H1 (cell line): ENCODE results near the gene QSER1. TPM values are rescaled to one million over a fixed set of nuclear protein-coding genes. Genes with fewer than 3 reads are reported as not detected.

ENCODE experiments used
- CTCF ChIA-PET: fragments of 300-600 bp; sonication (Branson Sonifier 250); formaldehyde crosslinking; loops from one replicate; lab custom pipeline; 2021; ENCODE audit not compliant: partially characterized antibody; lab: Charles Lee
- POLR2A ChIA-PET: fragments of 300-600 bp; sonication (Branson Sonifier 250); formaldehyde crosslinking; loops from one replicate; lab custom pipeline; 2021; ENCODE audit warnings: inconsistent platforms; ENCODE audit not compliant: partially characterized antibody; lab: Charles Lee
- DNase-seq, 2 experiments: peaks; one replicate each; pipeline versions ENCODE4 v3.0.0 to v3.0.0-alpha.2; 2010 to 2022; ENCODE audit warnings: low spot score in 2 of 2, low read depth in 1 of 2, mixed read lengths in 1 of 2
- FAIRE-seq: peaks from 2 replicates; lab custom pipeline; 2011; peaks lifted over from hg19 to GRCh38; lab: Jason Lieb, UNC
- H2AFZ ChIP-seq: 2 replicates; pipeline ENCODE4 v1.8.1; 2012; ENCODE audit warnings: low read length, inconsistent platforms
- H2AK5ac ChIP-seq: 2 replicates; pipeline ENCODE4 v1.6.1; 2013; ENCODE audit warnings: low read depth, low read length
- H2BK120ac ChIP-seq: replicated peaks from 2 replicates; pipeline ENCODE3; 2013; ENCODE audit warnings: low read depth, low read length, inconsistent platforms
- H2BK12ac ChIP-seq: 2 replicates; pipeline ENCODE4 v1.6.1; 2013; ENCODE audit warnings: low read depth, low read length
- H2BK15ac ChIP-seq: 2 replicates; pipeline ENCODE4 v1.6.1; 2013; ENCODE audit warnings: low read length
- H2BK20ac ChIP-seq: 2 replicates; pipeline ENCODE4 v1.6.1; 2013; ENCODE audit warnings: low read length
- H2BK5ac ChIP-seq: 2 replicates; pipeline ENCODE4 v1.6.1; 2013; ENCODE audit warnings: low read depth, low read length
- H3K14ac ChIP-seq: 2 replicates; pipeline ENCODE4 v1.6.1; 2013; ENCODE audit warnings: inconsistent platforms; ENCODE audit not compliant: insufficient read length
- H3K18ac ChIP-seq: 2 replicates; pipeline ENCODE4 v1.6.1; 2013; ENCODE audit warnings: low read length; ENCODE audit errors: extremely low read depth
- H3K23ac ChIP-seq: 2 replicates; pipeline ENCODE4 v1.6.1; 2013; ENCODE audit warnings: inconsistent platforms; ENCODE audit not compliant: insufficient read length
- H3K23me2 ChIP-seq: 2 replicates; pipeline ENCODE4 v1.6.1; 2013; ENCODE audit warnings: low read depth, low read length
- H3K27ac ChIP-seq: 2 replicates; pipeline ENCODE4 v1.6.1; 2011; ENCODE audit warnings: low read depth, low read length, inconsistent platforms
- H3K27me3 ChIP-seq, 4 experiments: replicated peaks in 1 of 4; 1 replicate in 1 of 4; 2 replicates in 3 of 4; pipeline versions ENCODE4 v1.6.1 to v1.8.1; 2011 to 2013; ENCODE audit warnings: low read length in 3 of 4, mild to moderate bottlenecking in 3 of 4, inconsistent platforms in 2 of 4, mixed read lengths in 2 of 4, moderate library complexity in 1 of 4; ENCODE audit not compliant: control insufficient read depth in 3 of 4, insufficient read depth in 3 of 4; ENCODE audit errors: extremely low read depth in 1 of 4
- H3K36me3 ChIP-seq, 4 experiments: 2 replicates each; pipeline versions ENCODE4 v1.6.1 to v1.8.1; 2011 to 2013; ENCODE audit warnings: mild to moderate bottlenecking in 4 of 4, low read length in 3 of 4, moderate library complexity in 2 of 4, control low read depth in 1 of 4, inconsistent platforms in 1 of 4; ENCODE audit not compliant: insufficient read depth in 4 of 4, control insufficient read depth in 2 of 4
- H3K4ac ChIP-seq: replicated peaks from 2 replicates; pipeline ENCODE3; 2013; ENCODE audit warnings: low read length, low read depth, mixed read lengths, inconsistent platforms; ENCODE audit not compliant: insufficient read length
- H3K4me1 ChIP-seq, 4 experiments: replicated peaks in 1 of 4; 1 replicate in 1 of 4; 2 replicates in 3 of 4; pipeline versions ENCODE4 v1.6.1 to v1.8.1; 2011 to 2013; ENCODE audit warnings: low read length in 3 of 4, inconsistent platforms in 2 of 4, mixed read lengths in 1 of 4; ENCODE audit not compliant: insufficient read depth in 4 of 4, control insufficient read depth in 3 of 4
- H3K4me2 ChIP-seq, 2 experiments: 2 replicates each; pipeline versions ENCODE4 v1.6.1 to v1.8.1; 2011 to 2013; ENCODE audit warnings: low read depth in 2 of 2, low read length in 2 of 2, control low read depth in 1 of 2, inconsistent platforms in 1 of 2, mild to moderate bottlenecking in 1 of 2; ENCODE audit not compliant: insufficient read depth in 1 of 2
- H3K4me3 ChIP-seq, 4 experiments: fragments of 200-600, 300-600 bp in 1 of 4; sonication (generic), shearing (Covaris generic), sonication (Bioruptor Twin) in 1 of 4; 2 replicates each; pipeline versions ENCODE4 v1.5.1 to v1.8.1; 2011 to 2016; ENCODE audit warnings: low read length in 4 of 4, low read depth in 3 of 4, control low read depth in 2 of 4, inconsistent platforms in 2 of 4, mild to moderate bottlenecking in 2 of 4, mixed read lengths in 1 of 4, moderate library complexity in 1 of 4; ENCODE audit not compliant: insufficient read depth in 2 of 4; ENCODE audit errors: extremely low read depth in 1 of 4
- H3K56ac ChIP-seq: replicated peaks from 2 replicates; pipeline ENCODE3; 2013; ENCODE audit warnings: low read depth, mild to moderate bottlenecking, mixed read lengths, low read length, inconsistent platforms; ENCODE audit not compliant: insufficient read length
- H3K79me1 ChIP-seq: 2 replicates; pipeline ENCODE4 v1.6.1; 2013; ENCODE audit warnings: low read depth, low read length, control low read depth
- H3K79me2 ChIP-seq, 2 experiments: 2 replicates each; pipeline versions ENCODE4 v1.6.1 to v1.8.1; 2012 to 2013; ENCODE audit warnings: low read length in 2 of 2, mild to moderate bottlenecking in 2 of 2, inconsistent platforms in 1 of 2; ENCODE audit not compliant: insufficient read depth in 2 of 2, control insufficient read depth in 1 of 2
- H3K9ac ChIP-seq, 4 experiments: replicated peaks in 1 of 4; 1 replicate in 1 of 4; 2 replicates in 3 of 4; pipeline versions ENCODE4 v1.6.1 to v1.8.1; 2011 to 2013; ENCODE audit warnings: low read depth in 3 of 4, low read length in 3 of 4, control low read depth in 2 of 4, mild to moderate bottlenecking in 2 of 4, moderate library complexity in 2 of 4, inconsistent platforms in 1 of 4; ENCODE audit errors: extremely low read depth in 1 of 4
- H3K9me3 ChIP-seq, 2 experiments: 2 replicates each; pipeline versions ENCODE4 v1.6.1 to v1.8.1; 2012 to 2013; ENCODE audit warnings: mild to moderate bottlenecking in 2 of 2, moderate library complexity in 2 of 2, control low read depth in 1 of 2, inconsistent platforms in 1 of 2, low read depth in 1 of 2, low read length in 1 of 2, mixed read lengths in 1 of 2; ENCODE audit not compliant: insufficient read depth in 2 of 2
- H4K20me1 ChIP-seq, 2 experiments: replicated peaks in 1 of 2; 2 replicates each; pipeline versions ENCODE3 to v1.8.1; 2011 to 2013; ENCODE audit warnings: inconsistent platforms in 2 of 2, low read length in 2 of 2, mild to moderate bottlenecking in 1 of 2; ENCODE audit not compliant: insufficient read depth in 2 of 2, control insufficient read depth in 1 of 2
- H4K5ac ChIP-seq: 2 replicates; pipeline ENCODE4 v1.6.1; 2013; ENCODE audit warnings: low read length, low read depth, mixed read lengths, inconsistent platforms; ENCODE audit not compliant: insufficient read length
- H4K8ac ChIP-seq: 2 replicates; pipeline ENCODE4 v1.8.0; 2013; ENCODE audit warnings: mild to moderate bottlenecking, moderate library complexity, low read length, inconsistent platforms; ENCODE audit not compliant: insufficient read depth; ENCODE audit errors: extremely low read depth
- H4K91ac ChIP-seq: replicated peaks from 2 replicates; pipeline ENCODE3; 2013; ENCODE audit warnings: low read length, mixed read lengths, inconsistent platforms; ENCODE audit not compliant: insufficient read length
- CEBPB ChIP-seq: IDR thresholded peaks from 2 replicates; pipeline ENCODE4 v1.6.1; 2012; ENCODE audit warnings: low read depth, low read length
- CREB1 ChIP-seq: IDR thresholded peaks from 2 replicates; pipeline ENCODE4 v1.6.1; 2012; ENCODE audit warnings: inconsistent platforms
- GABPA ChIP-seq: IDR thresholded peaks from 2 replicates; pipeline ENCODE4 v1.6.1; 2011; ENCODE audit warnings: mild to moderate bottlenecking, low read length, moderate library complexity, borderline replicate concordance; ENCODE audit not compliant: insufficient read depth
- HDAC2 ChIP-seq, 2 experiments: fragments of 300-600 bp in 1 of 2; sonication (generic) in 1 of 2; IDR thresholded peaks; 2 replicates each; pipeline ENCODE4 v1.6.1; 2011 to 2012; ENCODE audit warnings: low read depth in 2 of 2, low read length in 2 of 2, mild to moderate bottlenecking in 2 of 2, moderate library complexity in 2 of 2, borderline replicate concordance in 1 of 2, inconsistent platforms in 1 of 2
- JUN ChIP-seq: IDR thresholded peaks from 2 replicates; pipeline ENCODE4 v1.6.1; 2011; ENCODE audit warnings: low read depth, mild to moderate bottlenecking, improper control_type of control experiment, low read length
- KDM4A ChIP-seq: IDR thresholded peaks from one replicate; pipeline ENCODE4 v1.7.1; 2012; ENCODE audit warnings: low read depth, mild to moderate bottlenecking, moderate library complexity, low read length, inconsistent platforms; ENCODE audit not compliant: severe bottlenecking
- NRF1 ChIP-seq: IDR thresholded peaks from 2 replicates; pipeline ENCODE4 v1.6.1; 2011; ENCODE audit warnings: mild to moderate bottlenecking, low read depth, low read length, improper control_type of control experiment
- POLR2AphosphoS5 ChIP-seq: IDR thresholded peaks from 2 replicates; pipeline ENCODE4 v1.6.1; 2011; ENCODE audit warnings: low read depth, low read length
- SIRT6 ChIP-seq: IDR thresholded peaks from one replicate; pipeline ENCODE4 v1.7.1; 2012; ENCODE audit warnings: low read length, inconsistent platforms
- TAF7 ChIP-seq: optimal IDR thresholded peaks from 2 replicates; pipeline ENCODE3; 2011; ENCODE audit warnings: low read depth, mild to moderate bottlenecking, inconsistent platforms, low read length, moderate library complexity, borderline replicate concordance
- TBP ChIP-seq: IDR thresholded peaks from 2 replicates; pipeline ENCODE4 v1.6.1; 2011; ENCODE audit warnings: low read depth, low read length, improper control_type of control experiment
- TEAD4 ChIP-seq: IDR thresholded peaks from 2 replicates; pipeline ENCODE4 v1.6.1; 2012; ENCODE audit warnings: low read depth, low read length, inconsistent platforms, mixed read lengths
- ZNF274 ChIP-seq: IDR thresholded peaks from 2 replicates; pipeline ENCODE4 v1.7.0; 2012; ENCODE audit warnings: low read length, borderline replicate concordance; ENCODE audit errors: extremely low read depth
- WGBS, 2 experiments: shearing (Covaris generic) in 1 of 2; methylation state at CpG; one replicate each; pipeline versions ENCODE4 v1.1.6 to v1.1.7; 2013 to 2015; ENCODE audit warnings: low lambda C conversion rate in 2 of 2, mixed read lengths in 2 of 2, inconsistent platforms in 1 of 2, low coverage in 1 of 2, missing lambda C conversion rate in 1 of 2; ENCODE audit not compliant: insufficient replicate concordance in 2 of 2, insufficient coverage in 1 of 2, insufficient read length in 1 of 2; ENCODE audit errors: extremely low coverage in 1 of 2, missing lambda C conversion rate in 1 of 2; 5-methylcytosine and 5-hydroxymethylcytosine counted together
- polyA plus RNA-seq, 7 experiments: library from polyadenylated mRNA; depleted of rRNA in 3 of 7; stranded (reverse) in 5 of 7; unstranded in 2 of 7; fragments of >200 nt in 5 of 7; fragments of 200-250 nt in 2 of 7; gene quantifications; 1 replicate in 5 of 7; 2 replicates in 1 of 7; 4 replicates in 1 of 7; pipeline versions ENCODE4 v1.2.1 to v1.2.3, GENCODE V29; 2011 to 2013; ENCODE audit warnings: missing spikeins in 2 of 7, mixed read lengths in 2 of 7
- total RNA-seq: library from RNA; stranded (reverse); fragmentation: NEBNext Ultra II Directional; extraction: Animal tissue kit (Norgen Biotek cat#: 25700); gene quantifications from 2 replicates; pipeline ENCODE4 v1.2.1, GENCODE V29; 2021
- TF ChIP-seq, protein P1 (sequence below): IDR thresholded peaks from 2 replicates; pipeline ENCODE4 v1.6.1; 2011; ENCODE audit warnings: low read length, improper control_type of control experiment

The QSER1 gene
- total and polyA plus RNA-seq, 2 of the 8 experiments (the other 6 are each of a cell fraction or from before 2014, with no cell fraction given): 29.3 to 117 TPM

DNA sequence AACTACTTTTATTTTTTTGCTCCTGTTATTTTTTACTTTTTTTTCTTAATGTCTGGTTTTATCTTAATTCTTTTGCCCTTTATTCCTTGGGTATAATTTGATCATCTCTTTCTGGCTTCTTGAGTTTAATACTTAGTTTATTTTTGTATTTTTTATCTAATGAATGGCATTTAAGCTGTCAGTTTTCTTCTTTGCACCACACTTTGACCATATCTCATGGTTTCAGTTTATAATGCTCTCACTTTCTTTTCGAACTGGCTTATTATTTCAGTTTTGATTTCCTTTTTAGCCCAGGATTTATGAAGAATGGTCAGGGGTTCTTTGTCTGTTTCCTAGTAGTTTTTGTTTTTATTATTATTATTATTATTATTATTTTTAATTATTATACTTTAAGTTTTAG, 48.3 kb downstream of the QSER1 start:
- 85% methylated on average over 1 of the region's 1 CpG; no CpG with 5 or more reads in 1 of the 2 experiments for WGBS, 2 experiments
- Histone ChIP-seq H2AK5ac (no peak overlapping the region), H2BK15ac (no peak overlapping the region), H3K4me1 (peaks cover 0 to 2% (median 0%) of the 10 kb centered on the region in 4 experiments; a peak in 1 of 7 replicates), H3K79me1 (no peaks in the 10 kb centered on the region), H4K91ac (no peak overlapping the region), H3K23me2 (no peaks in the 10 kb centered on the region), H3K4ac (no peak overlapping the region), H2BK20ac (no peak overlapping the region), H3K9ac (no peak overlapping the region), H4K8ac (no peak overlapping the region), H3K14ac (no peak overlapping the region), H3K27me3 (no peaks in the 10 kb centered on the region), H3K23ac (no peak overlapping the region), H3K36me3 (peaks cover 0 to 42% (median 22%) of the 10 kb centered on the region in 4 experiments; a peak in 5 of 8 replicates), H3K18ac (no peak overlapping the region), H4K20me1 (peaks cover 2 to 4% of the 10 kb centered on the region in 2 experiments), H2AFZ (no peak overlapping the region), H4K5ac (no peak overlapping the region), H3K4me2 (no peak overlapping the region), H3K27ac (no peak overlapping the region), H3K56ac (no peak overlapping the region), H3K79me2 (peaks cover 7 to 55% of the 10 kb centered on the region in 2 experiments; a peak in 3 of 4 replicates), H2BK120ac (no peak overlapping the region), H2BK5ac (no peak overlapping the region), H3K9me3 (no peaks in the 10 kb centered on the region), H2BK12ac (no peak overlapping the region), H3K4me3 (no peak overlapping the region)
- CTCF ChIA-PET: no interaction called here
- DNase-seq (no peak), FAIRE-seq (no peak)
- POLR2A ChIA-PET: interaction anchor here (1.7 kb wide), 1 partner anchor 9 kb away, joined by 5 read pairs; no protein-coding TSS in a partner anchor
- TF ChIP-seq, protein P1, sequence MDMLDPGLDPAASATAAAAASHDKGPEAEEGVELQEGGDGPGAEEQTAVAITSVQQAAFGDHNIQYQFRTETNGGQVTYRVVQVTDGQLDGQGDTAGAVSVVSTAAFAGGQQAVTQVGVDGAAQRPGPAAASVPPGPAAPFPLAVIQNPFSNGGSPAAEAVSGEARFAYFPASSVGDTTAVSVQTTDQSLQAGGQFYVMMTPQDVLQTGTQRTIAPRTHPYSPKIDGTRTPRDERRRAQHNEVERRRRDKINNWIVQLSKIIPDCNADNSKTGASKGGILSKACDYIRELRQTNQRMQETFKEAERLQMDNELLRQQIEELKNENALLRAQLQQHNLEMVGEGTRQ: no peak
- no peak for TF ChIP-seq JUN
- no peak for TF ChIP-seq HDAC2 (IDR thresholded peaks at IDR 0.05; ENCODE audit: borderline replicate concordance in 1 of 2, low read depth in 2 of 2, low read length in 2 of 2)
- no peak for TF ChIP-seq TAF7
- no peak for TF ChIP-seq KDM4A
- no peak for TF ChIP-seq TEAD4
- no peak for TF ChIP-seq CEBPB
- TF ChIP-seq CREB1: no peak
- TF ChIP-seq SIRT6: no peak
- TF ChIP-seq ZNF274: no peak
- no peak for TF ChIP-seq POLR2AphosphoS5
- no peak for TF ChIP-seq GABPA
- TF ChIP-seq TBP: no peak
- TF ChIP-seq NRF1: no peak
